Lower lobe of right lung (tissue), 2 donors: Measurements from ENCODE around the gene SLC25A33. TPM values are rescaled to one million over a fixed set of nuclear protein-coding genes. Genes with fewer than 3 reads are reported as not detected.
A peak's percentile ranks its signal among the peaks of the same experiment; 100 is the strongest.

Experiments
- ATAC-seq, 2 donors: fragments of 200-7000 bp; cut with Tn5 transposase; one replicate each; pipeline ENCODE4 v1.9.1; 2020 to 2022; ENCODE audit warnings: mild to moderate bottlenecking in 2 of 2, moderate library complexity in 2 of 2
- DNase-seq: peaks from one replicate; pipeline ENCODE4 v3.0.0-alpha.2; 2020
- H3K27ac ChIP-seq: fragments of 200-600 bp; one replicate; pipeline ENCODE4 v1.8.0; 2022
- H3K27me3 ChIP-seq: fragments of 200-600 bp; one replicate; pipeline ENCODE4 v1.8.0; 2022; ENCODE audit warnings: low read depth
- H3K36me3 ChIP-seq: fragments of 200-600 bp; one replicate; pipeline ENCODE4 v1.8.0; 2022; ENCODE audit warnings: mild to moderate bottlenecking
- H3K4me1 ChIP-seq: fragments of 200-600 bp; one replicate; pipeline ENCODE4 v1.8.0; 2022
- H3K4me3 ChIP-seq: fragments of 200-600 bp; one replicate; pipeline ENCODE4 v1.8.0; 2022; ENCODE audit warnings: mild to moderate bottlenecking
- H3K9me3 ChIP-seq: fragments of 200-600 bp; one replicate; pipeline ENCODE4 v1.8.0; 2022
- intact Hi-C: fragments of 100-400 bp; cut with DNase I; formaldehyde crosslinking; loops from one replicate; pipeline ENCODE4 v1.11.0; 2022
- total RNA-seq: library from RNA; stranded (reverse); fragmentation: NEBNext Ultra II Directional; extraction: Animal tissue kit (Norgen Biotek cat#: 25700); gene quantifications from one replicate; pipeline ENCODE4 v1.2.1, GENCODE V29; 2021
- TF ChIP-seq, protein P1 (sequence below): fragments of 200-600 bp; IDR thresholded peaks from one replicate; pipeline ENCODE4 v1.8.0; 2022; ENCODE audit warnings: antibody characterized with exemption, mild to moderate bottlenecking
- donor health status: DM: no; HTN: yes; CAD: no; lungs with severe emphysema.

Gene SLC25A33
- total RNA-seq, 1 donor from 2014 or later, result 3.9 TPM

- H3K27me3 ChIP-seq, result no peaks in the 10 kb centered on the region
- peak; percentile 40 for DNase-seq
- H3K36me3 ChIP-seq, result peaks cover 26% of the 10 kb centered on the region
Measured at GRCh38 chr1:9594471-9595155, 55.3 kb downstream of the SLC25A33 start.

DNA sequence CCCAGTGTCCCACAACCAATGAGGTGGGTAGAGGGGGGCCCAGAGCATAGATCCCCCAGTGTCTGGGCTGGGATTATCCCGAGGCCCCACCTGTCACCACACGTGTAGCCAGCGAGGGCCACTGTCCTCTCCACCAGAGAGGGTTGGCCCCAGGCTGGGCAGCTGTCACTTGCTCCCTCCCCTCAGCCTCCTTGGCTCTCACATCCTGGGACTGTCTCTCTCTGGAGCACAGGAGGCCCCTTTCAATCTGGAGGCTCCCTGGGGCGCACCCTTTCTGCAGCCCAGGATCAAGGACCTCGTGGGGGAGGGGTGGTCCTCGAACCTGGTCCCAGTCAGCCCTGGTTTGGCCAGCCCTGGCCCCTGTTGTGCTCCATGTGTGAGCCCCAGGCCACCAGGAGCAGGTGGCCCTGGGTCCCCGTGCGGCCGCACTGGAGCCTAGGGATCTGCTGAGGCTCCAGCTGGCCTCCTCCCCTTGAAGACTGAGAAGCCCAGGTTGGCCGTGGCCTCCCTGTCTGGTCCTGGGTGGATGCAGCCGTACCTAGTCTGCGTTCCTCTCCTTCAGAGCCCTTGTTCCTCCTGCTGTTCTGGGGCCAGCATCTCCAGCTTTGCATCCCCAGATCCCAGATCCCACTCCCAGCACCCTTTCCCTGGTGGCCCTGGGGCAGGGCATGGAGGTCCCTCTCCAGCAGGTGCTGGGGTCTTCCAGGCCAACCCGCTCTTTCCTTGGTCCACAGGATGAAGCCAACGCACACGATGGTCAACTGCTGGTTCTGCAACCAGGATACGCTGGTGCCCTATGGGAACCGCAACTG lies 56.1 kb downstream of the SLC25A33 start:
- intact Hi-C loops, result no loop called here
- DNase-seq (peak; percentile 38), ATAC-seq (no peak)
- no peak overlapping the region for H3K4me3 ChIP-seq
- H3K4me1 ChIP-seq, result peaks cover 22% of the 10 kb centered on the region
- H3K9me3 ChIP-seq, result no peaks in the 10 kb centered on the region
- peaks cover 34% of the 10 kb centered on the region for H3K36me3 ChIP-seq
- H3K27me3 ChIP-seq, result no peaks in the 10 kb centered on the region
- TF ChIP-seq, protein P1, sequence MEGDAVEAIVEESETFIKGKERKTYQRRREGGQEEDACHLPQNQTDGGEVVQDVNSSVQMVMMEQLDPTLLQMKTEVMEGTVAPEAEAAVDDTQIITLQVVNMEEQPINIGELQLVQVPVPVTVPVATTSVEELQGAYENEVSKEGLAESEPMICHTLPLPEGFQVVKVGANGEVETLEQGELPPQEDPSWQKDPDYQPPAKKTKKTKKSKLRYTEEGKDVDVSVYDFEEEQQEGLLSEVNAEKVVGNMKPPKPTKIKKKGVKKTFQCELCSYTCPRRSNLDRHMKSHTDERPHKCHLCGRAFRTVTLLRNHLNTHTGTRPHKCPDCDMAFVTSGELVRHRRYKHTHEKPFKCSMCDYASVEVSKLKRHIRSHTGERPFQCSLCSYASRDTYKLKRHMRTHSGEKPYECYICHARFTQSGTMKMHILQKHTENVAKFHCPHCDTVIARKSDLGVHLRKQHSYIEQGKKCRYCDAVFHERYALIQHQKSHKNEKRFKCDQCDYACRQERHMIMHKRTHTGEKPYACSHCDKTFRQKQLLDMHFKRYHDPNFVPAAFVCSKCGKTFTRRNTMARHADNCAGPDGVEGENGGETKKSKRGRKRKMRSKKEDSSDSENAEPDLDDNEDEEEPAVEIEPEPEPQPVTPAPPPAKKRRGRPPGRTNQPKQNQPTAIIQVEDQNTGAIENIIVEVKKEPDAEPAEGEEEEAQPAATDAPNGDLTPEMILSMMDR, result no peak
- H3K27ac ChIP-seq, result no peak overlapping the region

More at GRCh38 chr1:9594471-9595155, 55.3 kb downstream of the SLC25A33 start:
- TF ChIP-seq, protein P1, result no peak
- Histone ChIP-seq H3K9me3 (no peaks in the 10 kb centered on the region), H3K27ac (no peak overlapping the region), H3K4me1 (peaks cover 30% of the 10 kb centered on the region), H3K4me3 (no peak overlapping the region)
- intact Hi-C loops, result no loop called here
- ATAC-seq, result no peak

GRCh38 chr1:9595968-9596340 lies 56.7 kb downstream of the SLC25A33 start:
- intact Hi-C loops, result no loop called here
- Histone ChIP-seq H3K9me3 (no peaks in the 10 kb centered on the region), H3K36me3 (peaks cover 40% of the 10 kb centered on the region), H3K4me1 (peaks cover 18% of the 10 kb centered on the region), H3K27me3 (no peaks in the 10 kb centered on the region), H3K4me3 (no peak overlapping the region), H3K27ac (no peak overlapping the region)
- TF ChIP-seq, protein P1, result no peak
- no peak for DNase-seq
- ATAC-seq, result no peak

DNA sequence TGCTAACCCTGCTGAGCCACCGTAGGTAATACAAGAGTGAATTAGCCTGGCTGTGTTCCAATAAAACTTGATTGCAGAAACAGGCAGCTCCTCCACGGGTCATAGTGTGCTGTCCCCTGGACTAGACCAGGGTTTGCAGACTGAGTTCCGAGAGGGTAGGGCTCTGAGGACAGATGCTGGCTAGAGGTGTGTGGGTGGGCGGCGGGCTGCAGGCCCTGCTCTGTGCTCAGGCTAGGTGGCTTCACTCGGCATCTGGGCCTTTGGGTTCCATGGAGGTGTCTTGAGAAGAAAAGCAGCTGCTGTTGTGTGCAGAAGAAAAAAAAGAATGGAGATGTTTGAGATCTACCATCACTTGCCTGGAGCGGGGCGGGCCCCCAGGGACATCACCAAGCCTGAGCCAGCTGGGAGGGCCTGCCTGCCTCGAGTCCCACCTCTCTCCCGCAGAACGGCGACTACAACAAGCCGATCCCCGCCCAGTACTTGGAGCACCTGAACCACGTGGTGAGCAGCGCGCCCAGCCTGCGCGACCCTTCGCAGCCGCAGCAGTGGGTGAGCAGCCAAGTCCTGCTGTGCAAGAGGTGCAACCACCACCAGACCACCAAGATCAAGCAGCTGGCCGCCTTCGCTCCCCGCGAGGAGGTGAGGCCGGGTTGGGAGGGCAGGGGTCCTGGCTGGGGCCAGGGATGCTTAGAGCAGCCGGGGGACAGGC lies 57.3 kb downstream of the SLC25A33 start:
- ATAC-seq (no peak), DNase-seq (peak; percentile 41)
- no peaks in the 10 kb centered on the region for H3K9me3 ChIP-seq
- no peaks in the 10 kb centered on the region for H3K27me3 ChIP-seq
- intact Hi-C loops, result no loop called here
- TF ChIP-seq, protein P1, result no peak
- no peak overlapping the region for H3K4me3 ChIP-seq
- H3K36me3 ChIP-seq, result peaks cover 46% of the 10 kb centered on the region
- H3K4me1 ChIP-seq, result peaks cover 18% of the 10 kb centered on the region
- H3K27ac ChIP-seq, result no peak overlapping the region
